Mammary microvascular endothelial cell (primary cell): ENCODE results near the gene SLC6A1. TPM values are rescaled to one million over a fixed set of nuclear protein-coding genes. Genes with fewer than 3 reads are reported as not detected.

Experiments
- total RNA-seq: library from RNA; depleted of rRNA; stranded (reverse); fragments of >200 nt; gene quantifications from 2 replicates; pipeline ENCODE4 v1.2.3, GENCODE V29; 2015

SLC6A1 gene
- not detected in 2 replicates for total RNA-seq

GRCh38 chr3:10992017-10992942 lies at the start of gene SLC6A1:
SLC6A1 (plus strand) TSS chr3:10992748; CDS start chr3:11017212, 24,464 bp downstream.

Other genes starting within 250 kb of the SLC6A1 start
- not detected in 2 replicates for gene SLC6A11, start 176.5 kb upstream of the SLC6A1 start, total RNA-seq
- gene HRH1, start 161.7 kb downstream of the SLC6A1 start, total RNA-seq: 11.2 and 12.3 TPM in 2 replicates